ENCODE measurements around the gene EIF1B. TPM values are rescaled to one million over a fixed set of nuclear protein-coding genes. Genes with fewer than 3 reads are reported as not detected.
A peak's percentile ranks its signal among the peaks of the same experiment; 100 is the strongest.
"Not testable (repeated sequence)": the region's sequence is repeated elsewhere in the genome, so short reads cannot be mapped to it uniquely, and the experiment has no call there.

The EIF1B gene
- polyA plus RNA-seq, result 10 to 100 TPM; 10.5 to 25.9 TPM

DNA sequence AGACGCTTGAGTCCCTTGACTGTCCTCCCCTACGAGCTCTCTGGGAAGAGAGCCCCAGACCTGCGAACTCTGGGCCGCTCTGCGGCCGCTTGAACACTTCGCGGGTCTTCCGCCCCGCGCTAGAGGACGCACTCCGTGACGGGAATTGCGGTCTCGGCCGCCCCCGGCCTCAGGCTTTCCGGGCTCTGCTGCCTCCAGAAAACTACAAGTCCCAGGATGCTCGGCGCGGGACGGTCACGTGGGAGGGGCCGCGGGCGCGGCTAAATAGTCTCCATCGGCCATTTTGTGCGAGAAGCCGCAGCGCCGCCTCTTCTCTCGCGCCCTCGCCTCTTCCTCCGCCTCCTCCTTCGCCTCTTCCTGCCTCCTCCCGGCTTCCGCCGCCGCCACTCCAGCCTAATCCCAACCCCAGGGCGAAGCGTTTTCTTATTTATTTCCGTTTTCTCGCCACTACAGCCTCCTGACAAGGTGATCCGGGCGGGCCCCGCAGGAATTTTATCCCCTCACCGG, at the start of gene EIF1B:
Gene EIF1B, plus strand, starts transcription at position 290 of the 507 bp plus-strand sequence. CDS start 235 bp downstream, outside the sequence.
- peak within 1 kb of the TSS; percentile 90 to 96 for H3K27ac ChIP-seq (ENCODE audit: low read depth in 2 of 2, low read length in 1 of 2)
- H3K27me3 ChIP-seq (ENCODE audit: control insufficient read depth in 1 of 2, insufficient read depth in 2 of 2, low read length in 2 of 2), result no peaks in the 10 kb centered on the region
- 0% methylated on average over 46 to 50 of the region's 50 CpGs for WGBS, 2 donors
- H3K4me1 ChIP-seq (ENCODE audit: control insufficient read depth in 2 of 2, insufficient read depth in 2 of 2, low read length in 1 of 2), result no peaks in the 10 kb centered on the region
- no peaks in the 10 kb centered on the region for H3K9me3 ChIP-seq (ENCODE audit: control insufficient read depth in 2 of 2, insufficient read depth in 1 of 2, low read depth in 1 of 2, low read length in 1 of 2)
- peak within 1 kb of the TSS; percentile 89 to 93 for H3K4me3 ChIP-seq (ENCODE audit: low read depth in 1 of 2, low read length in 2 of 2)
- peaks cover 4 to 5% of the 10 kb centered on the region in 2 donors for H3K36me3 ChIP-seq (ENCODE audit: control insufficient read depth in 2 of 2, insufficient read depth in 2 of 2, low read length in 1 of 2)

DNA sequence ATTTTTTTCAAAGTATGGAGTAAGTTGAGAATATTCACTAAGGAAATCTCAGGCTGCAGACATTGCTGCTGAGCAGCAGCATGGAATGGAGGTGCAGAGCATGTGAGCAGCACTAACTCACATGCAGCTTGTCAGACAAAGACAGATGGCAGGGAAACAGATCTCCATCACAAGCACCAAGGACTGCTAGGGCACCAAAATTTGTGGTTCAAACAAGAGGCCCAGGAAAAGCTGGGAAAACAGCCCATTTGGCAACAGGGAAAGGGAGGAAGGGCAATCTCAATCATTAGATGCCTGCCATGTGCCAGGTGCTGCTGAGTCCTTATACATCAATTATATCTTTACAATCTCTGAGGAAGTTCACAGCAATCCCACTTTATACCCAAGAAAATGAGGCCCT, 47.2 kb upstream of the EIF1B start:
- Histone ChIP-seq H3K36me3 (ENCODE audit: control insufficient read depth in 2 of 2, insufficient read depth in 2 of 2, low read length in 1 of 2) (no peaks in the 10 kb centered on the region), H3K27me3 (ENCODE audit: control insufficient read depth in 1 of 2, insufficient read depth in 2 of 2, low read length in 2 of 2) (no peaks in the 10 kb centered on the region), H3K4me3 (ENCODE audit: low read depth in 1 of 2, low read length in 2 of 2) (no peak overlapping the region), H3K27ac (ENCODE audit: low read depth in 2 of 2, low read length in 1 of 2) (no peak overlapping the region), H3K4me1 (ENCODE audit: control insufficient read depth in 2 of 2, insufficient read depth in 2 of 2, low read length in 1 of 2) (no peaks in the 10 kb centered on the region), H3K9me3 (ENCODE audit: control insufficient read depth in 2 of 2, insufficient read depth in 1 of 2, low read depth in 1 of 2, low read length in 1 of 2) (no peaks in the 10 kb centered on the region)

DNA sequence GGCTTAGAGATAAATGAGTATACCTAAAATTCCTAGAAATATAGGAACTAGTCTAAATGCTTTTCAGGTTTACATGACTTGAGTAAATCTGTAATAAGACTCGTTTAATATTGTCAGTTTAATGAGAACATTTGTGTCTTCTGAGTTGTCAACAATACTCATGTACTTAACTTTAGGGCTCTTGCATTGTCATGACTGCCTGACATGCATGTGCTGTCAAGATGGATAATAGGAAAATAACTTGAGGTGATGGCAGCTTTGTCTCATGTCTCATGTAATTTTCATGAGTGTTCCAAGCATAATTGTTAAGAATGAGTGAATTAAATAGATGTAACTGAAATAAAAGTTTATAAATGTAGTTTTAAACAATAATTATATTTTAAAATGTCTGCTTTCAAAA, 45.1 kb upstream of the EIF1B start:
- Histone ChIP-seq H3K27me3 (ENCODE audit: control insufficient read depth in 1 of 2, insufficient read depth in 2 of 2, low read length in 2 of 2) (no peaks in the 10 kb centered on the region), H3K4me3 (ENCODE audit: low read depth in 1 of 2, low read length in 2 of 2) (no peak overlapping the region), H3K9me3 (ENCODE audit: control insufficient read depth in 2 of 2, insufficient read depth in 1 of 2, low read depth in 1 of 2, low read length in 1 of 2) (no peaks in the 10 kb centered on the region), H3K36me3 (ENCODE audit: control insufficient read depth in 2 of 2, insufficient read depth in 2 of 2, low read length in 1 of 2) (no peaks in the 10 kb centered on the region), H3K27ac (ENCODE audit: low read depth in 2 of 2, low read length in 1 of 2) (no peak overlapping the region), H3K4me1 (ENCODE audit: control insufficient read depth in 2 of 2, insufficient read depth in 2 of 2, low read length in 1 of 2) (no peaks in the 10 kb centered on the region)
- 76 to 78% methylated on average over 1 of the region's 1 CpG for WGBS, 2 donors

DNA sequence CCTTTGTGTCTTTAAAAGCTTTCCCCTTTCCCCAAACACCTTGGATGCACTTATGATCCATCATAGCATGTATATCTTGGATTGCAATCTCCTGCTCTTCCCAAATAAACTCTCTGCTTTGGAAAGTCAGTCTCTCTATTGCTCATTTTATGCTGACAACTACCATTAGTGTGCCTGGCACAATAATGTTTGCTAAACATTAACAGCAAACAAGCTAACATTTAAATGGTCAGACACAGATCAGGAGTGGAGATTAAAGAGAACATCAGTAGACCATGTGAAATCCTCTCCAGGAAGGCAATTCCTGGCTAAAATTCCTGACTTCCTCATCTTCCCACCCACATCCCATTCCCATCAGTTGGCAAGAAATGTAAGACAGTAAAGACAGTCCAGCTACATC, 44.3 kb upstream of the EIF1B start:
- H3K27me3 ChIP-seq (ENCODE audit: control insufficient read depth in 1 of 2, insufficient read depth in 2 of 2, low read length in 2 of 2), result no peaks in the 10 kb centered on the region
- no peaks in the 10 kb centered on the region for H3K9me3 ChIP-seq (ENCODE audit: control insufficient read depth in 2 of 2, insufficient read depth in 1 of 2, low read depth in 1 of 2, low read length in 1 of 2)
- no peaks in the 10 kb centered on the region for H3K4me1 ChIP-seq (ENCODE audit: control insufficient read depth in 2 of 2, insufficient read depth in 2 of 2, low read length in 1 of 2)
- no peak overlapping the region for H3K4me3 ChIP-seq (ENCODE audit: low read depth in 1 of 2, low read length in 2 of 2)
- no peak overlapping the region for H3K27ac ChIP-seq (ENCODE audit: low read depth in 2 of 2, low read length in 1 of 2)
- no peaks in the 10 kb centered on the region for H3K36me3 ChIP-seq (ENCODE audit: control insufficient read depth in 2 of 2, insufficient read depth in 2 of 2, low read length in 1 of 2)

DNA sequence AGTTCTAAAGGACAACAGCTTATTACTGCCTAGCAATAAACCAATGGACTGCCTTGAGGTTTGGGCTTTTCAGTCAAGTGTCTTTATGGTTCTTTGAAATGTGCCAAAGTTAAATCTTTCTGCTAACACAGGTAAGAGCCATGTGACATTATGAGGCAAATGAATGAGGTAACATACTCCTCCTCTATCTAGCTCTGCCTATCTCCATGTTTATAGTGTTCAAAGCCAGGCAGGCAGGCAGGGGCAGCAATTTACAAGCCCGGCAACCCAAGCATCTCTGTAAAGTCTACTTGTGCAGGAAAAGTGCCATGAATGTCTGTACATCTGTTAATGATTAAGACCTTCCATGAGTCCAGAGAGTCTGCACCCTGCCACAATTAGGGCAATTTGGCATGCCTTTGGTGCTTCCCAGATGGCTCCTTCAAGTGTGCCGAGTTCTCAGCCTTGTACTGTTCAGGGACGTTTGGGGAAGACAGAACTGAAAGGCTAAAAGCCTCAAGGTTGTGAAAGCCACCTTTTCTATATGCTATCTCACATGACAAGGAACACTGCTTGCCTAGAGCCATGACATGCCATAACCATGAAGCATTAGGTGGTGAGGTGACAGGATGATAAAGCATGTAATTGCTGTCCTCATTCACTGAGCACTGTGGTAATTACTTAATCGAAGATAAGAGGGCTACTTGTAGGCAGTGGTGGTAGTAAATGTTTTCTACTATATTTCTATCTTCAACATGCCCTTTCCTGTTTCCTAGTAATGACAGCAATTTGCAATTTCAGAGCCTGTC, 41.4 kb upstream of the EIF1B start:
- 54 to 61% methylated on average over 4 of the region's 4 CpGs for WGBS, 2 donors
- no peaks in the 10 kb centered on the region for H3K4me1 ChIP-seq (ENCODE audit: control insufficient read depth in 2 of 2, insufficient read depth in 2 of 2, low read length in 1 of 2)
- H3K9me3 ChIP-seq (ENCODE audit: control insufficient read depth in 2 of 2, insufficient read depth in 1 of 2, low read depth in 1 of 2, low read length in 1 of 2), result no peaks in the 10 kb centered on the region
- no peaks in the 10 kb centered on the region for H3K36me3 ChIP-seq (ENCODE audit: control insufficient read depth in 2 of 2, insufficient read depth in 2 of 2, low read length in 1 of 2)
- H3K27ac ChIP-seq (ENCODE audit: low read depth in 2 of 2, low read length in 1 of 2), result no peak overlapping the region
- no peaks in the 10 kb centered on the region for H3K27me3 ChIP-seq (ENCODE audit: control insufficient read depth in 1 of 2, insufficient read depth in 2 of 2, low read length in 2 of 2)
- no peak overlapping the region for H3K4me3 ChIP-seq (ENCODE audit: low read depth in 1 of 2, low read length in 2 of 2)

DNA sequence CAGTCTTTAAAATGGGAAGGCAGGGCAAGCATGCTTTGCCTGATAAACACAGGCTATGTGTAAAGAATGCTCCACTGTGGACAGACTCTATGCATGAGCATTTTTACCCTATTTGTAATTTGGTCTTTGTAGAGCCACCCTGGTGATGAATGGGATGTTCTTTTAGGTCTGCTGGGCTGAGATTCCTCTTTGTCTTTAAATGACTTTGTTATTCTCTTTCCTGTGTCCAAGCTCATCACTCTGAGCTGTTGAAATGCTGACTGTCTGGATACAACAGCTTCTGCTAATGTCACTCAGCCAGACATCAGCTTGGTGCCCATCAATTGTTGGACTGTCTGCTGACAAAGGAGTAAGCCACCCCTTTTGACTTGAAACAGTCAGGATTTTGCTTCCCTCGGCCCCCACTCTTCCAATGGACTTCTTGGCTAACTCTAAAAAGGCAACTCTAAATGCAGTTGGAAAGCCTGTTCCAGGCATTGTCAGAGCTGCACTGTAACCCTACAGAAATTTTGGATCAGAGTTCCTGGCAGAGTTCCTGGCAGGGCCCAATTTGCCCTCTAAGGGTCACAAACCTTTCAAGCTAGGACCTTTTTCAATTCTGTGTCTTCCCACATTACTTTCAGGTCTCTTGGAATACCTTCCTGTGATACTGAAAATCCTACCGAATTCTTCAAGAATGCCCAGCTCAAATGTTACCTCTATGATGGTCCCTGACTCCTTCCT, 40.5 kb upstream of the EIF1B start:
- Histone ChIP-seq H3K27ac (ENCODE audit: low read depth in 2 of 2, low read length in 1 of 2) (no peak overlapping the region), H3K27me3 (ENCODE audit: control insufficient read depth in 1 of 2, insufficient read depth in 2 of 2, low read length in 2 of 2) (no peaks in the 10 kb centered on the region), H3K36me3 (ENCODE audit: control insufficient read depth in 2 of 2, insufficient read depth in 2 of 2, low read length in 1 of 2) (no peaks in the 10 kb centered on the region), H3K4me1 (ENCODE audit: control insufficient read depth in 2 of 2, insufficient read depth in 2 of 2, low read length in 1 of 2) (no peaks in the 10 kb centered on the region), H3K4me3 (ENCODE audit: low read depth in 1 of 2, low read length in 2 of 2) (no peak overlapping the region), H3K9me3 (ENCODE audit: control insufficient read depth in 2 of 2, insufficient read depth in 1 of 2, low read depth in 1 of 2, low read length in 1 of 2) (no peaks in the 10 kb centered on the region)
- 87% methylated on average over 2 of the region's 2 CpGs for WGBS, 2 donors

DNA sequence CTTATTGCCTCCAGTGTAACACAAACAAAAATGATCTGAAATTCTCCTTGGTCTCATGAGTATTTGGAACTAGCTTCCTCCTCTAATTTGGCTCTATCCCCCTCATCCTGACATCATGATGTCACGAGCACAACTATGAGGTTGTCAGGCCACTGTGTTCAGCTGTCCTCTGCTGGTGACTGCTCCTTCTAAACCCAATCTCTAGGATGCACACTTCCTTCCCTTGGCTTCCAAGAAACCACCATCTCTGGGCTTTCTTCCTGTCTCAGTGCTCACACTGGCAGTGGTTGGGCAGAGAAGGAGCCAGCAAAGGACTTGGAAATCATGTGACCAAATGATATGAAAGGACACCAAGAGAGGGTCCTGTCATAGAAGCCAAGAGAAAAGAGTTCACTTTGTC, 30.7 kb upstream of the EIF1B start:
- Histone ChIP-seq H3K27ac (ENCODE audit: low read depth in 2 of 2, low read length in 1 of 2) (no peak overlapping the region), H3K27me3 (ENCODE audit: control insufficient read depth in 1 of 2, insufficient read depth in 2 of 2, low read length in 2 of 2) (no peaks in the 10 kb centered on the region), H3K4me1 (ENCODE audit: control insufficient read depth in 2 of 2, insufficient read depth in 2 of 2, low read length in 1 of 2) (no peaks in the 10 kb centered on the region), H3K4me3 (ENCODE audit: low read depth in 1 of 2, low read length in 2 of 2) (no peak overlapping the region), H3K9me3 (ENCODE audit: control insufficient read depth in 2 of 2, insufficient read depth in 1 of 2, low read depth in 1 of 2, low read length in 1 of 2) (no peaks in the 10 kb centered on the region), H3K36me3 (ENCODE audit: control insufficient read depth in 2 of 2, insufficient read depth in 2 of 2, low read length in 1 of 2) (no peaks in the 10 kb centered on the region)
- 0% methylated on average over 1 of the region's 1 CpG for WGBS, 2 donors

DNA sequence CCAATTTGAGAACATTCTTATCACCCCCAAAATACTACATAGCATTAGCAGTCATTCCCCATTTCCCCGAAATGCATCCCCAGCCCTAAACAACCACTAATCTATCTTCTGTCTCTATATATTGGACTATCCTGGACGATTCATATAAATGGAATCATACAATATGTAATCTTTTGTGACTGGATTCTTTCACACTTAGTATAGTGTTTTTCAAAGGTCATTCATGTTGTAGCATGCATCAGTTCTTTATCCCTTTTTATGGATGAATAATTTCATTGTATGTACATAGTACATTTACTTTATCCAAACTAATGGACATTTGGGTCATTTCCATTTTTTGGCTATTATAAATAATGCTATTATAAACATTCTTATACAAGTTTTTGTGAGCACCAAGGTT, 27.5 kb upstream of the EIF1B start:
- Histone ChIP-seq H3K36me3 (ENCODE audit: control insufficient read depth in 2 of 2, insufficient read depth in 2 of 2, low read length in 1 of 2) (no peaks in the 10 kb centered on the region), H3K4me1 (ENCODE audit: control insufficient read depth in 2 of 2, insufficient read depth in 2 of 2, low read length in 1 of 2) (no peaks in the 10 kb centered on the region), H3K9me3 (ENCODE audit: control insufficient read depth in 2 of 2, insufficient read depth in 1 of 2, low read depth in 1 of 2, low read length in 1 of 2) (no peaks in the 10 kb centered on the region), H3K4me3 (ENCODE audit: low read depth in 1 of 2, low read length in 2 of 2) (no peak overlapping the region), H3K27me3 (ENCODE audit: control insufficient read depth in 1 of 2, insufficient read depth in 2 of 2, low read length in 2 of 2) (no peaks in the 10 kb centered on the region), H3K27ac (ENCODE audit: low read depth in 2 of 2, low read length in 1 of 2) (no peak overlapping the region)
- WGBS, 2 donors, result 59 to 64% methylated on average over 2 of the region's 2 CpGs

DNA sequence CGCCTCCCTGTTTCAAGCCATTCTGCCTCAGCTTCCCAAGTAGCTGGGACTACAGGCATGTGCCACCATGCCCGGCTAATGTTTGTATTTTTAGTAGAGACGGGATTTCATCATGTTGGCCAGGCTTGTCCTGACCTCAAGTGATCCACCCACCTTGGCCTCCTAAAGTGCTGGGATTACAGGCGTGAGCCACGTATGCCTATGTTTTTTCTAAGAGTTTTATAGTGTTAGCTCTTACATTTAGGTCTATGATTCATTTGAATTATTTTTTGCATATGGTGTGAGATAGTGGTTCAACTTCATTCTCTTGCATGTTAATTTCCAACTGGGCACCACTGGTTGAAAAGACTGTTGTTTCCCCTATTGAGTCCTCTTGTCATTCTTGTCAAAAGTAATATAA, 26.4 kb upstream of the EIF1B start:
- H3K27me3 ChIP-seq (ENCODE audit: control insufficient read depth in 1 of 2, insufficient read depth in 2 of 2, low read length in 2 of 2); H3K27ac ChIP-seq (ENCODE audit: low read depth in 2 of 2, low read length in 1 of 2); H3K4me3 ChIP-seq (ENCODE audit: low read depth in 1 of 2, low read length in 2 of 2); H3K4me1 ChIP-seq (ENCODE audit: control insufficient read depth in 2 of 2, insufficient read depth in 2 of 2, low read length in 1 of 2); H3K9me3 ChIP-seq (ENCODE audit: control insufficient read depth in 2 of 2, insufficient read depth in 1 of 2, low read depth in 1 of 2, low read length in 1 of 2); H3K36me3 ChIP-seq (ENCODE audit: control insufficient read depth in 2 of 2, insufficient read depth in 2 of 2, low read length in 1 of 2): not testable (repeated sequence)
- 89 to 91% methylated on average over 5 of the region's 5 CpGs for WGBS, 2 donors
